NCI-H2081 treated with DMSO at 0.1 percent for 48 hours (cell line): ENCODE data around the gene PRKCQ.

Experiments
- DNase-seq: peaks from one replicate; lab custom pipeline; 2025; lab: John Stamatoyannopoulos, UW

PRKCQ gene

GRCh38 chr10:6520138-6520537 lies 59.9 kb downstream of the PRKCQ start:
- DNase-seq, result no peak

GRCh38 chr10:6518791-6519429 lies 61.2 kb downstream of the PRKCQ start:
- no peak for DNase-seq

- no peak for DNase-seq
These were observed 63.2 kb downstream of the PRKCQ start for GRCh38 chr10:6516929-6517284.

GRCh38 chr10:6516281-6516928 lies 63.7 kb downstream of the PRKCQ start:
- no peak for DNase-seq

GRCh38 chr10:6514844-6515780 lies 65.0 kb downstream of the PRKCQ start:
- no peak for DNase-seq

DNA sequence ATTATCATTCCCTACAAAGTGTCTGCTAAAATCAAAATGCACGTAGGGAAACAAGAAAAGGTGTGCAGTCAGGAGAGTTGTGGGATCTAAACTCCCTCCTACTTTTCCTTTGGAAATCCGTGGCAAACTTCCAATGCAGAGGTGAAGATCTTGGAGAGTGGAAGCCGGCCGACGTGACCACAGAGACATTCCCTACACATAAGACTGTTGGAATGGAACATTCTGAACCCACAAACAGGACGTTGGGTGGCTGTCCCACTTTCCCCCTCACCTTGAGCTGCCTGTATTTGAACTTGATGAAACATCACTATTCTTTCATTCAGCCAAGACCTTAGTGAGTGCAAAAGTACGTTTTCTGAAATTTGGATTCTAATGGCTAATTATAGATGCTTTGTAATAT lies 65.9 kb downstream of the PRKCQ start:
- no peak for DNase-seq

GRCh38 chr10:6513476-6513875 lies 66.6 kb downstream of the PRKCQ start:
- DNase-seq, result no peak

- no peak for DNase-seq
These were observed 67.9 kb downstream of the PRKCQ start for GRCh38 chr10:6512182-6512581.

GRCh38 chr10:6511347-6511746 lies 68.7 kb downstream of the PRKCQ start:
- DNase-seq, result no peak

GRCh38 chr10:6507311-6507710 lies 72.8 kb downstream of the PRKCQ start:
- no peak for DNase-seq

GRCh38 chr10:6505300-6505699 lies 74.8 kb downstream of the PRKCQ start:
- no peak for DNase-seq

- DNase-seq, result no peak
These were observed 75.8 kb downstream of the PRKCQ start for GRCh38 chr10:6504296-6504695.

DNA sequence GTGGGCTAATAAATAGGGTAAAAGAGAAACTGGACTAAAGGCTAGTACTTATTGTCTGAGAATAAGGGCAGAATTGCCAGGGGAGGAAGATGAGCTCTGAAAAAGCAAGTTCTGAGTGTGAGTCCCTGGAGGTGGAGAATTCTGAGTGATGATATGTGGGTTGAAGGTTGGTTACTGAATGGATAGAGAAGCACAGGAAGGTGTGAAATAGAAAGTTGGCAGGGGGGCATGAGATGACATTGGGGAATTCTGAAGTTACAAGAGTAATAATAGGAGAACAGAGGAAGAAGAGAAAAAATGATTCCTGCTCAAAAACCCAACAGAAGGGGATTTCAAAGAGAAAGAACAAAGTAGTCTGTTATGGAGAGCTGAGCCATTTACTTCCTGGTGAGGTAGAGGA lies 76.9 kb downstream of the PRKCQ start:
- DNase-seq, result no peak

DNA sequence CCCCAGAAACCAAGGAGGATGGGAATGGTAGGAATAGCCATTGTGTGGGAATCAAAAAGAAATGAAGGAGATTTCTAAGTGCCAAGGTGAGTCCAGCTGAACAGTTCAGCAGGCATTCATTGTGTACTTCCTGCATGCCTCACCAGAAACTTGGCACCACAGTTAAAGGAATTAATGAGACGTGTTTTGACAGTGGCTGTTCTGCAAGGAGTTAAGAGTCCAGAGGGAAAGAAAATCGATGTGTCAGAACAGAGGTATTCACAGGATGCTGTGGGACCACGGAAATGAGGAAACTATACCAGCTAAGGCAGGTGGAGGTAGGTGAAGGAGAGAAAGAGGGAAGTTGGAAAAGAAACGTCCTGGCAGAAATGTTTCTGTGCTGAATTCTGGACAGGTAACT lies 78.1 kb downstream of the PRKCQ start:
- DNase-seq, result no peak

GRCh38 chr10:6499974-6500373 lies 80.1 kb downstream of the PRKCQ start:
- DNase-seq, result no peak

DNA sequence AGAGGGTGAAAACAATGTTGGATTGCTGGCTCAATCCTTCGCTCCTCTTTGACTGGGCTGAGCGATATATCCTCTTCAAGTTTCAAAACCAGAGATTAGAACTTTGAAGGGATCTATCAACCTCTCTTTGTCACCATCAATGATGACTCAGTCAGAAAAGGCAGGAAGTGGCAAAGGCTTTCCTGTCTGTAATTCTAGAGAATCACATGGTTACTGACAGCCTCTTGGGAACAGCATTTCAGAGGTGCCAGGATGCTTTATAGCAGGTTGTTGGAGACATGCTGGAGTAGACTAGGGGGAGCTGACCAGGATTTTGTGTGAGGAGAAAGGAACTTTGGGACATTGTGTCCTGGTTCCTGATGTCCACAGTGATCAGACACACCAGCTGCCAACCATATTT lies 81.3 kb downstream of the PRKCQ start:
- no peak for DNase-seq

GRCh38 chr10:6497620-6498019 lies 82.5 kb downstream of the PRKCQ start:
- DNase-seq, result no peak

GRCh38 chr10:6494936-6495592 lies 85.0 kb downstream of the PRKCQ start:
- no peak for DNase-seq

DNA sequence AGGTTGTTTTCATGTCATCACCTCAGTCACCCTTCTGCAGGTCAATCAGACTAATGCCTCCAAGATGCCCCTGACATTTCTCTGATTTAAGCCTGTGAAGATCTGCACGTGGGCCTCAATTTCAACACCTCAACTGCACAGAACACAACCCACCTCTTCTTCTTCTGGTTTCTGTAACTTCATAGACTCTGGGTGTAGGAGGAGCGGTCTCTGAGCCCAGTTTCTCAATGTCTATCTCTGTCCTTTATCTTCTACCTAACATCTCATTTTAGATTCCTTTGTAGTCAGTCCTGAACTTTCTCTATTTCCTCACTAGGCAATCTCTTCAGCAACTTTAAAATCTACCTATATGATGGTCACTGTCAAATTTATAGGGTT lies 85.6 kb downstream of the PRKCQ start:
- DNase-seq, result no peak

DNA sequence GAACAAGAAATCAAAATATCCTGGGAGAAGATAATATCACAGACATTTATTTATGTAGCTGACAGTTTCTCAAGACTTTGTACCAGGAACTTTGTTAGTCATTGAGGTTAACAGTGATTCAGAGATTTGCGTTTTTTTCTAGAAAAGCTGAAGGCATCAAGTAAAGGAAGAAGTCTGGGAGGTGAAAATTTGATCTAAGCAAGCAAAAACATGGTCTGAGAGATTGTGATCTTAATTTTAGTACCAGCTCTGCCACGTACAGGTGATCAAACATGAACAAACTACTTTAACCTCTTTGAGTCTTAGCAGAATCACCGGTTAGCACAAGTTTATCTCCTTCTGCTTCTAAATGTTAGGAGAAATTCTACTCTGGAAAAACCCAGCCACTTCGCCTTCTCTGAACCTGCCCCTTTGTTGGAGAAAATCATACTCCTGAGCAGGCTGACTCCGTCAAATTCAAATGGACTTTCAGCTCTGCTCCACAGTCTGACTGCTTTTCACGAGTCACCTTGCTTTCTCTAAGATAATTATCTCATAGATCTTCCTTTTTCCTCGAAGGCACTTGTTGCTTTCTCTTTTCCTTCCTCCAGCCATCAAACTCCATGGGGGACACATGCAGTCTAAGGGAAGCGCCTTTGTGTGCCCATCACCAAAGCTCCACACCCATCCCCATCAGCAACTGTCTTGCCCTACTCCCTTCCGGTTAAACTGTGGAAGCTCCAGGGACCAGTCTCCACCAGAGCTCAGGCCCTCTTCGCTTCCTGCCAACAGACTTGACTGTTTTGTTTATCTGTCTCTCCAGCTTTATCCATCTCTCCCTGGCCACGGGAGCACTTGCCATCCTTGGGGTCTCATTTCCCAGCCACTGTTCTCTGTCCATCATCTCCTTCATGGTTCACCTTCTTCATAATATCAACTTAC lies 86.3 kb downstream of the PRKCQ start:
- DNase-seq, result no peak

GRCh38 chr10:6492896-6493295 lies 87.2 kb downstream of the PRKCQ start:
- DNase-seq, result no peak
